NCI-H2227 treated with DMSO at 0.1 percent for 48 hours (cell line): ENCODE data around the gene AQP2.

Experiments
- DNase-seq: peaks from one replicate; lab custom pipeline; 2025; lab: John Stamatoyannopoulos, UW

Gene AQP2

DNA sequence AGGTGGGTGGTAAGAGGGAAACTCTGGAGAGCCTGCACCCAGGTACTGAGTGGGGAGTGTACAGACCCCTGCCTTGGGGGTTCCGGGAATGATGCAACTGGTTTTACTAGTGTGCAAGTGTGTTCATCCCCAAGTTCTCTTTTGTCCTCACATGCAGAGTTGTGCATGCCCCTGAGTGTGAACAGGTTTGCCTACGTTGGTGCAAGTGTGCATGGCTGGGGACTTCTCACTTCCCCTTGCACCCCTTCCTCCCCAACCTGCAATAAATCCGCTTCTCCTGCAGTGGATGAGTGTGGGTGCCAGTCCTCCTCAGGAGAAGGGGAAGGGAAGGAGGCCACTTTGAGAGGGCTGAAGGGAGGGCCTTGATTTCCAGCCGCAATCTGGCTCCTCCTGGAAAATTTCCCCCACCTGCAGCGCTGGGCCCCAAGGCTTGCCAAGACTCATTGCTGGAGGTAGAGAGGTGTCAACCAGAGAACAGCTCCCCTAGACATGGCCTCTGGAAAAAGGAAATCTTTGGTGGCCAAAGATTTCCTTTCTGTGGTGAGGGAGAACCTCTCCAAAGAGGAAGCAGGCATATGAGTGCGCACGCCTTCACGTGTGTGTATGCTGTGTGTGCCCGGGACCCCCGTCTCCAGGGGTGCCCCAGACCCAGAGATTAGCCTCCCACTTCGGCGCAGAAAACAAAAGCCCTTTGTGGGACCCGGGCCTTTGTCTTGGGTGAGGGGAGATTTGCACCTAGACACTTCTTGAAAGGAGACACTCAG lies 5.5 kb downstream of the AQP2 start:
- no peak for DNase-seq

- DNase-seq: no peak
Observed at GRCh38 chr12:49956663-49957569, 6.4 kb downstream of the AQP2 start.

- no peak for DNase-seq
Observed at GRCh38 chr12:49957570-49957967, 7.0 kb downstream of the AQP2 start.

DNA sequence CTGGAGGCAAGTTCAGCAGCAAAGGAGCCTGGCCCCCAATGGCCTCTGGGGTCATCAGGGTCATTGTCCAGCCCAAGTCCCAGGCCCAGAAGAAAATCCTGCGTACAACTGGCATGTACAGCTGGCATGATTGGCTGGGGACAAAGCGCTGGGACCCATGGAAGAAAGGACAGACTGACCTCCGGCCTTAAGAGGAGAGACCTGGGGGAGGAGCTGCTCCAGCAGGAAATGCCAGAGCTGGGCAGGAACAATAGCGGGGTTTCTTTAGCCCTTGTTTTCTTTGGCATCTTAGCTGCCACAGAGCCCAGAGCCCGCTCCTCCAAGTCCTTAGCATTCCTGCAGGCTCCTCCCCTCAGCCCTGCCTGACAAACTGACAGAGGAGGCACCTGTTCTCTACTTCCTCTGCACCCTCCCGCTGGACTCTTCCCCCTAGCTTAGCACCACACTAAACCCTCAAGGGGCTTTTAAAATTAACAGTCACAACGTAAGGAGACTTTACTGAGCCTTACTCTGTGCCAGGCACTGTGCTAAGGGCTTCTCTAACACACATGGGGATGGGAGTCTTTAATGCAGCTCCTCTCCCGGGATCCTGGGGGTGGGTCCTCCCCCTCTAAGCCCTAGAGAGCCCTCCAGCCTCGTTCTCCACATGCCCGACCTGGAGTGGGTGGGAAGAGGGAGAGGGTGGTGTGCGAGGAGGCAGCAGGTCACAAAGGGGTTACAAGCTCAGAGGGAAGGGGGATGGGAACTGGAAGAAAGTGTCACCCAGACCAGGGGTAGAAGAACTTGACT lies 9.3 kb downstream of the AQP2 start:
- no peak for DNase-seq

DNA sequence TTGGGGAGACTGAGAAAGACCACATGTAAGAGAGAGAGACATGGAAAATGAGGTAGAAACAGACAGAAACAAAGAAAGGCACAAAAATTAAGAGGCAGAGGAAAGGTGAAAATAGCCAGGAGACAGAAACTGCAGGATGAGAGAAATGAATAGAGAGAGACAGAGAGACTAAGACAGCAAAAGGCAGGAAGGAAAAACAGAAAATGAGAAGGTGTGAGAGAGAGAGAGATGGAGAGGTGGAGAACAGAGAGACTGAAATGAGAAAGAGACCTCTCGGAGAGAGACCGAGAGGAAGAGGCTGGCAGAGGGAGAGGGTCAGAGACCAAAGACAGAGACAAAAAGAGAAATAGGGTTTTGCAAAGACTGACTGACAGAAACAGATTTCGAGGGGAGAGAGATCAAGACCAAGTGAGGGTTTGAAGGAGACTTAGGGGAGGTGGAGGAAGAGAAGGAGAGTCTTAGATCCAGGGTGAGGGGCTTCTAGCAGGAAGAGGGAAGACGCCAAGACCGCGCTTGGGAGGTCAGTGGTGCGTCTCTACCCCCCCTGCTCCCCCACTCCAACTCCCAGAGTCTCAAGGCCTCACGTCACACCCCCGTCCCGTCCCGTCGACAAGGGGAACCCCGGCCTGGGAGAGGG lies 10.1 kb downstream of the AQP2 start:
- DNase-seq: no peak

DNA sequence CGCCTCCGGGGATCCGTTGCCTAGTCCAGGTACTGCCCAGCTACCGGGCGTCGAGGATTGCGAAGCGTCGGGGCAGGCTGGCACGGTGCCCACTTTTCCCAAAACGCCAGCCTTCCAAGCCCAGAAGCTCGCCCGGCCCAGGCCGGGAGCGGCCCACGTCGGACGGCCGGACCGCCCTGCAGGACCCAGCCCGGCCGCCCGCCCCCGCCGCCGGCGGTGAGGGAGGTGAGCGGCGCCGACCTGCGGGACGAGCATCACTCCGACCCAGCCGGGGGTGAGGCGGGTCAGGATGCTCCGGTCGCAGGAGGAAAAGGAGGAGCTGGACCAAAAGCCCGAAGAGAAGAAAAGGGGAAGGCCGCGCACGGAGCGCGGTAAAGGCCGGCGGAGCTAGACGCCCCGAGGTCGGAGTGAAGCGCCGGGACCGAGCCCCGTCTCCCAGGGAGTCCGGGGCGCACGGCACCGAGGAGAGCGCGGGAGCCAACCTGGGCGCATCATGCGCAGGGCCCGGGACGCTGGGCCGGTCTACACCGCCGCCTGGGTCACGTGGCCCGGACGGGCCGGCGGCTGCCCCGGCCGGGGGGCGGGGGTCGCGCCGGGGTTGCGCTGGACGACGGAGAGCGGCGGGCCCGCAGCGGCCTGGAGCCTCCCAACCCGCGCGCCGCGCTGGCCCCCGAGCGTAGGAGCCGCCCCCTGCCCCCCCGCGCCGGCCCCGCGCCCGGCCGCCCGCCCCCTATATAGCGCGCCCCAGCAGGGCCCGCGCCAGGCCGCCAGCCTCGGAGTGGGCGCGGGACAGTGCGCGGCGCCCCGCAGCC lies 10.8 kb downstream of the AQP2 start, which contains the start of gene AQP5:
AQP5 (plus strand) TSS at position 762 of the 812 bp plus-strand sequence. CDS start 146 bp downstream, outside the sequence.
- no peak for DNase-seq

DNA sequence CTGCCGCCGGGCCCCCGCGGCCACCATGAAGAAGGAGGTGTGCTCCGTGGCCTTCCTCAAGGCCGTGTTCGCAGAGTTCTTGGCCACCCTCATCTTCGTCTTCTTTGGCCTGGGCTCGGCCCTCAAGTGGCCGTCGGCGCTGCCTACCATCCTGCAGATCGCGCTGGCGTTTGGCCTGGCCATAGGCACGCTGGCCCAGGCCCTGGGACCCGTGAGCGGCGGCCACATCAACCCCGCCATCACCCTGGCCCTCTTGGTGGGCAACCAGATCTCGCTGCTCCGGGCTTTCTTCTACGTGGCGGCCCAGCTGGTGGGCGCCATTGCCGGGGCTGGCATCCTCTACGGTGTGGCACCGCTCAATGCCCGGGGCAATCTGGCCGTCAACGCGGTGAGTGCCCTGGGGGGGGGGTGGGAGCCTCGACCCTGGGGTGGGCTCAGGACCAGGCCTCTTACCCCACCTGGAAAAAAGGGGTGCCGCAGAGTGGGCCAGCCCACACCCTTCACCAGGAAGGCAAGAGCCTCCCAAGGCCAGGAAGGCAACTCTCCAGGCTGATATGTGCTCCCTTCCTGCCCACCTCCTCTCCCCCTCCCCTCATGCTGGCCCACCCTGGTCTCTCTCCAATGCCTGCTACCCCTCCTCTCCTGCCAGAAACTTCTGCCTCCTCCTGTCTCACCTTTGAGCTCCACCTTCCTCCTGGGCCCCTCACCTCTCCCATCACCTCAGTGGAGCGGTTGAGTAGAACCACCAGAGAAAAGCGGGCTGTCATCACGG lies 11.6 kb downstream of the AQP2 start:
- no peak for DNase-seq

- no peak for DNase-seq
Observed at GRCh38 chr12:49962861-49963765, 12.6 kb downstream of the AQP2 start.

DNA sequence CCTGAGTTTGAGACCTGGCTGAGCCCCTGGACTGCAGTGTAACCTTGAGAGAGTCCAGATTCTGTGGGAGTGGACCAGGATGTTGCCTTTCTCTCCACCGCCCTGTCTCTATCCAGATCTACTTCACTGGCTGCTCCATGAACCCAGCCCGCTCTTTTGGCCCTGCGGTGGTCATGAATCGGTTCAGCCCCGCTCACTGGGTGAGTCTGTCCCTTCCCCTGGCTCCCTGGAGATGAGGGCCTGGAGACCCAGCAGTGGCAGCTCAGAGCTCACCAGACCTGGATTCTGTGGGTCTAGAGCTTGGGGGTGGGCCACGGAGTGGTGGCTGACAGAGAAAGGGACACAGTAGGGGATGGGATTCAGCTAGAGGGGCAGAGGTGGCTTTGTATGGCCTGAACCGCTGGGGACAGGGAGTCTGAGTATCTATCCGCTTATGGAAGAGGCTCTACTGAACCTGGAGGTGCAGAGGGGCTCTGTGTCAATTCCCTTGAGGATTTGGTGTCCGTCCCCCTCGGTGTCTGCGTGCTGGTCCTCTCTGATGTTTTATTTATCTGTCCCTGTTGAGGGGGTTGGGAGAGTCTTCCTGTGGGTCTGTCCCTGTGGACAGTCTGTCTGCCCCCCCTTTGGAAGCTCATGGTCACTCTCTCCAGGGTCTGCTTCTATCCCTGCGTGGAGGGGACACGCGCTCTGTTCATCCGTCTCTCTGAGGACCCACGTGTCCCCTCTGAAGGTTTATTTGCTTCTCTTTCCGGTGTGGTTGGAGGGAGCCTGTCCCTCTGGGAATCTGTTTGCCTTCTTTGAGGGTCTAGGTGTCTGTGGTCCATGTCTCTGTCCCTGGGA lies 13.7 kb downstream of the AQP2 start:
- no peak for DNase-seq

- DNase-seq: no peak
Observed at GRCh38 chr12:49964849-49965624, 14.5 kb downstream of the AQP2 start.

GRCh38 chr12:49965836-49966235 lies 15.3 kb downstream of the AQP2 start:
- DNase-seq: no peak

DNA sequence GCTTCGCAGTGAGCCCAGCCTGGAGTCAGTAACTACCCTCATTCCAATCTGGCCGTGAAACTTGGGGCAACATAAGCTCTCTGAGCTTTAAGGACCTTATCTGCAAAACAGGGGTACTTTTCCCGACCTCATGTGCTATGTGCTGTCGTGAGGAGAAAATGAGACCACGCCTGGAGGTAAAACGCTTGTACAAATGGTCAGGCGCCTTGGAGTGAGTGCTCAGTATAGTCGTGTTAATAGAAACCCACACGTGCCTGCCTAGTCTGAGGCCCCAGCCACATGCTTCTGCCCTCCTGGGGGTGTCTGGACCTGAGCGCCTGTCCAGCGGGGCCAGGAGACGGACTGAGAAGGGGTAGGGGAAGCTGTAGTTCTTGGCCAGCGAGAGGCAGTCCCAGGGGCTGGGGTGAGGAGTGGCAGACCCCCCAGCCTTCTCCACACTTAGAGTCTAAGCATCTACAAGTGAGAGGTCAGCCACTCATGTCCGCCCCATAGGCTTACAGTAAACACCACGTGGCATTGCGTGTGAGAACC lies 16.0 kb downstream of the AQP2 start:
- DNase-seq: no peak

- peak; percentile 68 for DNase-seq
Observed at GRCh38 chr12:49967042-49967776, 16.7 kb downstream of the AQP2 start.

DNA sequence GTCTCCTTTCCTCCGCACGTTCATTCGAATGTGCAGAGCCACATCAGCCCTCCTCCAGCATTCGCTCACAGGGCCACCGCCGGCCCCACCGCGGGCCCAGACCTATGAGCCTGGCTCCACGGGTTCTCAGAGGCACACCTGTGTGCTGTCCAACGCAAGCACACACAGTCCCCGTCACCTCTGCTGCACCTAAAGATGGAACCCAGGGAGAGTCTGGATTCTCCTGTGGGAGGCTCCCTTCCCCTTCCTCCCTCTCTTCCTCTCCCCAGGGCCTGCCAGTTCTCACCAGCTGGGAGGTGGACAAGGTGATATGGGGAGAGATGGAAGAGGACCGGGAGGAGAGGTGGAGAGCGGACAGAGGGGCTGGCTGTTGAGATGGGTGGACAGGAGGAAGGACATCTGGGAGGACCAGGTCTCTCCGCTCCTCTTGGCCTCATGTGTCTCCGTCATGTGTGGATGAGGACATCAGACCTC lies 17.3 kb downstream of the AQP2 start:
- no peak for DNase-seq

- DNase-seq: no peak
Observed at GRCh38 chr12:49968471-49968870, 17.9 kb downstream of the AQP2 start.

- no peak for DNase-seq
Observed at GRCh38 chr12:49969027-49969426, 18.5 kb downstream of the AQP2 start.
